Aorta (tissue), 5 donors: ENCODE results near the gene FLYWCH1. TPM values are rescaled to one million over a fixed set of nuclear protein-coding genes. Genes with fewer than 3 reads are reported as not detected.

Experiments
- ATAC-seq: fragments of 200-7000 bp; cut with Tn5 transposase; one replicate; pipeline ENCODE4 v1.9.1; 2022; ENCODE audit warnings: moderate library complexity; ENCODE audit not compliant: low FRiP score
- DNase-seq, 2 donors: peaks; one replicate each; pipeline ENCODE4 v3.0.0-alpha.2; 2020
- H3K27ac ChIP-seq, 2 donors: one replicate each; pipeline ENCODE4 v1.5.1; 2013; ENCODE audit warnings: low read length in 2 of 2, mild to moderate bottlenecking in 2 of 2, moderate library complexity in 2 of 2, control low read depth in 1 of 2, inconsistent platforms in 1 of 2, low read depth in 1 of 2
- H3K27me3 ChIP-seq, 2 donors: one replicate each; pipeline ENCODE4 v1.6.1; 2013; ENCODE audit warnings: control low read depth in 1 of 2, low read length in 1 of 2, mild to moderate bottlenecking in 1 of 2, moderate library complexity in 1 of 2; ENCODE audit not compliant: insufficient read depth in 2 of 2, control insufficient read depth in 1 of 2
- H3K36me3 ChIP-seq, 2 donors: one replicate each; pipeline ENCODE4 v1.6.1; 2013; ENCODE audit warnings: control low read depth in 1 of 2, low read length in 1 of 2, mild to moderate bottlenecking in 1 of 2; ENCODE audit not compliant: insufficient read depth in 2 of 2, control insufficient read depth in 1 of 2
- H3K4me1 ChIP-seq, 2 donors: one replicate each; pipeline ENCODE4 v1.6.1; 2013; ENCODE audit warnings: low read length in 2 of 2, control low read depth in 1 of 2, mild to moderate bottlenecking in 1 of 2, moderate library complexity in 1 of 2; ENCODE audit not compliant: insufficient read depth in 2 of 2, control insufficient read depth in 1 of 2
- H3K4me3 ChIP-seq, 2 donors: one replicate each; pipeline ENCODE4 v1.5.1; 2013; ENCODE audit warnings: low read length in 2 of 2, control low read depth in 1 of 2, mild to moderate bottlenecking in 1 of 2
- H3K9me3 ChIP-seq: one replicate; pipeline ENCODE4 v1.6.1; 2013; ENCODE audit warnings: mild to moderate bottlenecking, low read length; ENCODE audit not compliant: control insufficient read depth
- WGBS, 2 donors: extraction: QIAGEN DNeasy Blood & Tissue Kit; methylation state at CpG; one replicate each; pipeline ENCODE4 v1.1.7; 2013; 5-methylcytosine and 5-hydroxymethylcytosine counted together
- intact Hi-C, 2 donors: fragments of 100-400 bp; cut with DNase I; formaldehyde crosslinking; loops; one replicate each; pipeline versions ENCODE4 v1.14.2 to v1.15.0; 2022
- polyA plus RNA-seq, 2 donors: library from polyadenylated mRNA; stranded (reverse); fragments of 200-250 nt; gene quantifications; one replicate each; pipeline ENCODE4 v1.2.3, GENCODE V29; 2013
- total RNA-seq, 2 donors: library from RNA; stranded (reverse); fragmentation: NEBNext Ultra II Directional; extraction: Animal tissue kit (Norgen Biotek cat#: 25700); gene quantifications; one replicate each; pipeline ENCODE4 v1.2.1, GENCODE V29; 2021
- donor health status: healthy with polysubstance abuse.
- donor health status: Bipolar disorder and iron deficiency.
- donor health status: DM: no; HTN: no; CAD: no.
- donor health status: DM: no; HTN: no; CAD: no.
- donor health status: DM: yes; HTN: yes; CAD: no.

Gene FLYWCH1
- total and polyA plus RNA-seq, 4 donors: 24.2 to 103 (median 56.5) TPM

DNA sequence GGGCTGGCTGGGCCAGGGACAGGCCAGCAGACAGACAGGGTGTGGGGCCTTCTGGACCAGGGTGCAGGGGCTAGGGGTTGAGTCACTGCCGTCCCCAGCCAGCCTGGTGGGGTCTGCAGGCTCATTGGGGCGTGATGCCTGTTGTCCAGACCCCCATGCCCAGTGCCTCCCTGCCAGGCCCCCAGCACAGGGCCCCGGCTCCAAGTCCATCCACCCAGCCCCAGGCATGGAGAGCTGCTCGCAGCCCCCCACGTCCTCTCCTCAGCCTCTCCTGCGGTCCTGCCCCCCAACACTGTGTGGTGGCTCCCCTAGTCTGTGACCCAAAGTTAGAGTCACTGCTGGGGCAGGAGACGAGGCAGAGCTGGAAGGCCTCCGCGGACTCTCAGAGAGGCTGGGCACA lies 75.6 kb downstream of the FLYWCH1 start:
- ATAC-seq (no peak), DNase-seq (no peak)
- H3K9me3 ChIP-seq: no peaks in the 10 kb centered on the region
- H3K27me3 ChIP-seq: no peaks in the 10 kb centered on the region
- WGBS, 2 donors: 91 to 92% methylated on average over 9 of the region's 9 CpGs
- H3K27ac ChIP-seq: no peak overlapping the region
- no peaks in the 10 kb centered on the region for H3K4me1 ChIP-seq
- intact Hi-C loops: no loop called here
- no peaks in the 10 kb centered on the region for H3K36me3 ChIP-seq
- no peak overlapping the region for H3K4me3 ChIP-seq

DNA sequence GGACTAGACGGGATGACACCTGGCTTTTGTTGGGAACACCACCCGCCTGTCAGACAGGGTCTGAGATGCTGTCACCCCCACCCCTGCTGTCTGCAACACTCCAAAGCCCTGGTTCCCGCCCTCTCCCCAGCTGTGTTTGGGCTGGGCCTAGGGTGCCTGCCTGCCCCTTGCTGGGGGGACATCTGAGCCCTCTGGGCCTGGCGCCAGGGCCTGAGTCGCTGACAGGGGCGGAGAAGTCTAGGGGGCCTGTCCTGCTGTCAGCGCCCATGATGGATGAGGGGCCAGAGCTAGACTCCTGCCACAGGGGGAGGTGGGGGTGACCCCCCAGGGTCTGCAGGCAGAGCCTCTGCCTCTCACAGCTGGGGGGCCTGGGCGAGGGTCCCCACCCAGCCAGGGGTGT lies 76.1 kb downstream of the FLYWCH1 start:
- H3K27me3 ChIP-seq: no peaks in the 10 kb centered on the region
- intact Hi-C loops: no loop called here
- H3K4me3 ChIP-seq: no peak overlapping the region
- no peaks in the 10 kb centered on the region for H3K36me3 ChIP-seq
- ATAC-seq (no peak), DNase-seq (no peak)
- WGBS, 2 donors: 75 to 77% methylated on average over 8 of the region's 8 CpGs
- H3K27ac ChIP-seq: no peak overlapping the region
- H3K4me1 ChIP-seq: no peaks in the 10 kb centered on the region
- no peaks in the 10 kb centered on the region for H3K9me3 ChIP-seq

DNA sequence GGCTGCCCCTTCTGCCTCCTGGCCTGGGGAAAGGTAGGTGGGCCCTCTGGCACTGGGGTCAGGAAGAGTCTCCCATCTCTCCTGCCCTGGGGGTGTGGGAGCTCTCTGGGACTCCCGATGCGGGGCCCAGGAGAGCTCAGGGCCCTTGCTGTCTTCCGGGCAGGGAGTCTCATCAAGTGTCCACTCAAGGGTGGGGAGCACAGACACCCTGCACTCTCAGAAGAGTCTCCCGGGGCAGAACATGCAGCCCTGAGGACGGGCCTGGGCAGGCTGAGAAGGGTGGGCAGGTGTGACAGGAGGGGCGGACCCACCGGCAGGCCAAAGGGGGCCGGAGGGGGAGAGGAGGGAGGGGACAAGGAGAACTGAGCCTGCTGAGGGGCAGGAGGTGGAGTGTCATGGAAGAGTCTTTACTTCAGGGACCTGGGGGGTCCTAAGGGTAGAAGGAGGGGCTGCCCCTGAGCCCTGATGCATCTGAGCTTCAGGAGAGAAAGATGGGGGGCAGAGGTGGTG lies 76.9 kb downstream of the FLYWCH1 start:
- WGBS, 2 donors: 71 to 75% methylated on average over 8 of the region's 8 CpGs

DNA sequence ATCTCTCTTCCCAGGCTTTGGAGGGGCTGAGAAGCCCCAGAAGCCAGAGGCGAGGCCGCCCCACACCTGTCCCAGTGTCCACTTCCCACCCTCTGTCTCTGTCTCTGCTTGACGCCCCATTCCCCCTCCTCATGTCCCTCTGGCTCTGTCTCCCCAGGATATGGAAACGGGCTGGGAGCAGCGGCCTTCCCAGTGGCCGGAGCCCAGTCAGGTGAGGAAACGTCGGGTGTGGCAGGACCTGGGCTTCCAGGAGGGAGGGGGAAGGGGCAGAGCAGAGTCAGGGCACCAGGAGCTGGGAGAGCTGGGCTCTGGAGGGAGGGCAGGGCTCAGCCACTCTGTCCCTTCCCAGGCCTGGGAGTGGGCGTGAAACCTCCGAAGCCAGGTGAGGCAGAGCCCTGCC lies 79.2 kb downstream of the FLYWCH1 start:
- no peak overlapping the region for H3K27ac ChIP-seq
- no peaks in the 10 kb centered on the region for H3K27me3 ChIP-seq
- H3K36me3 ChIP-seq: no peaks in the 10 kb centered on the region
- H3K4me1 ChIP-seq: no peaks in the 10 kb centered on the region
- 71 to 74% methylated on average over 9 to 10 of the region's 10 CpGs for WGBS, 2 donors
- DNase-seq (no peak), ATAC-seq (no peak)
- intact Hi-C loops: no loop called here
- no peak overlapping the region for H3K4me3 ChIP-seq
- H3K9me3 ChIP-seq: no peaks in the 10 kb centered on the region

More for the DNA sequence above, 76.9 kb downstream of the FLYWCH1 start:
- Histone ChIP-seq H3K36me3 (no peaks in the 10 kb centered on the region), H3K4me3 (no peak overlapping the region), H3K9me3 (no peaks in the 10 kb centered on the region), H3K27me3 (no peaks in the 10 kb centered on the region), H3K4me1 (no peaks in the 10 kb centered on the region), H3K27ac (no peak overlapping the region)
- DNase-seq (no peak), ATAC-seq (no peak)
- intact Hi-C loops: no loop called here

DNA sequence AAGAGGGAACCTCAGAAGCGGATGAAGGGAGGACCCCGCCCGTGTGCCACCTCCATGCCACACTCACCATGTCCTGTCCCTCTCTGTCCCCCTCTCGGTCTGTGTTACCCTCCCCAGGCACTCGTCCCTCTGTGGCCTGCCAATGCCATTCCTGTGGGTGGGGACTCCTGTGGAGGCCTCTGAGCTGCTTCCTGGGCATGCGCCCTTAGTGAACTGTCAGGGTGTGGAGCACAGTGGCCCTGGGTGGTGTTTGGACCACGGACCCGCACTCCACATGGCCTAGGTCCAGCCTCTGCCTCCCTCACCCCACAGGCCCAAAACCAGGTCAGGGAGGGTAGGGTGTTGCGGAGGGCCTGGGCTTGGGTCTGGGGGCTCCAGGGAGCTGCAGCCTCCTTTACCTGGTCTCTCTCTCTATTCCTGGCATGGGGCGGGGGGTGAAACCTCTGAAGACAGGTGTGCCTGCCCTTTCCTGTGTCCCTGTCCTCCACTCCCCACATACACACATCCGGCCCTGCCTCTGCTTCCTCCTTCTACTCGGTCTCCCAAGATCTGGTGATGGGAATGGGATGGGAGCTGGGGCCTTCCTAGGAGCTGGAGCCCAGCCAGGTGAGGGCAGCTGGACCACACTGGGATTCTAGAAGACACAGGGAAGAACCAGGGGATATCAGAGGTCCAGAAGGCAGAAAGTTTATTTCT lies 80.0 kb downstream of the FLYWCH1 start:
- DNase-seq (no peak), ATAC-seq (no peak)
- 90 to 92% methylated on average over 12 of the region's 12 CpGs for WGBS, 2 donors
- intact Hi-C loops: no loop called here
- Histone ChIP-seq H3K4me3 (no peak overlapping the region), H3K4me1 (no peaks in the 10 kb centered on the region), H3K27ac (no peak overlapping the region), H3K9me3 (no peaks in the 10 kb centered on the region), H3K36me3 (no peaks in the 10 kb centered on the region), H3K27me3 (no peaks in the 10 kb centered on the region)

DNA sequence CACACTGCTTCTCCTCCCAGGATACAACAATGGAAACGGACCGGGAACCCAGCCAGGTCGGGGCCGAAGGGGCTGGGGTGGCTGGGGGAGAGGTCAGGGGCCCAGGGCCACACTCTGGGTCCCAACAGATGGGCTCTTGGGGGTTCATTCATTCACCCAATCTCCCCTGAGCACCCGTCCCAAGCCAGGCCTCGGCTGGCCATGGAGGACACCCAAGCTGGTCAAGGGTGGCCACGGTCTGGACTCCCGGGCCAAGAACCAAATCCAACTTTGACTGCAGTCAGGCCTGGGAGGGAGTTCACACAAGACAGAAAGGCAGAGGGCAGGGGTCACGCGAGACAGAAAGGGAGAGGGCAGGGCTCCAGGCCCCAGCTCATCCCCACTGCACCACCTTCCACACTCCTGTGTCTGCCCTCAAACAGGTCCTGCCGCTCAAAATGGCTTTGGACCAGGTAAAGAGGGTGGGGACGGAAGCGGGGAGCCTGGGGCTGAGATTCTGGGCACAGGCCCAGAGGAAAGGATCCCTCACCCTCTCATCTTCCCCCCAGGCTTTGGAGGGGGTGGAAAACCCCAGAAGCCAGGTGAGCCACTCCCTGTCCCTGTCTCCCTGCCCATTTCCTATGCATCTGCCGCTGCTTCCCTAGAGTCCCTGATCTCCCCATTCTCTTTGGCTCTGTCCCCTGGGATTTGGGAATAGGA lies 80.8 kb downstream of the FLYWCH1 start:
- no peaks in the 10 kb centered on the region for H3K27me3 ChIP-seq
- H3K4me3 ChIP-seq: no peak overlapping the region
- H3K9me3 ChIP-seq: no peaks in the 10 kb centered on the region
- H3K27ac ChIP-seq: no peak overlapping the region
- H3K4me1 ChIP-seq: no peaks in the 10 kb centered on the region
- ATAC-seq: no peak
- 88 to 92% methylated on average over 14 of the region's 14 CpGs for WGBS, 2 donors
- DNase-seq: no peak
- no peaks in the 10 kb centered on the region for H3K36me3 ChIP-seq
- intact Hi-C loops: no loop called here

DNA sequence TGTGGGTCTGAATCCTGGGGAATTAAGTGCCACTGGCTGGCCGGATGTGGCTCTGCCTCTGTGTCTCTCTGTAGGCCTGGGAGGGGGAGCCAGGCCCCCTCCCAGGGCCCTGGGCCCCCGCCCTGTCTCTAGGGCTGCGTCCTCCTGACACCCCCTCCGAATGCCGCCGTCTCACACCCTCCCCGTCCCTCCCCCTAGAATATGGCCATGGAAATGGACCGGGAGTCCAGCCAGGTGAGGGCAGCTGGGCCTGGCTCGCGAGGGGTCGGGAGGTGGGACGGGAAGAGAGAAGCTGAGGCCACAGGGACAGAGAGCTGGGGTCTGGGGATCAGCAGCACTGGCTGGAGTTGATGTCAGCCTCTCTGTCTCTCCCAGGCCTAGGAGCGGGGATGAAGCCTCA lies 84.6 kb downstream of the FLYWCH1 start:
- 74 to 81% methylated on average over 13 of the region's 13 CpGs for WGBS, 2 donors
- Histone ChIP-seq H3K27me3 (no peaks in the 10 kb centered on the region), H3K4me3 (no peak overlapping the region), H3K9me3 (no peaks in the 10 kb centered on the region), H3K4me1 (no peaks in the 10 kb centered on the region), H3K27ac (no peak overlapping the region), H3K36me3 (no peaks in the 10 kb centered on the region)
- no peak for ATAC-seq
- intact Hi-C loops: no loop called here
- no peak for DNase-seq

DNA sequence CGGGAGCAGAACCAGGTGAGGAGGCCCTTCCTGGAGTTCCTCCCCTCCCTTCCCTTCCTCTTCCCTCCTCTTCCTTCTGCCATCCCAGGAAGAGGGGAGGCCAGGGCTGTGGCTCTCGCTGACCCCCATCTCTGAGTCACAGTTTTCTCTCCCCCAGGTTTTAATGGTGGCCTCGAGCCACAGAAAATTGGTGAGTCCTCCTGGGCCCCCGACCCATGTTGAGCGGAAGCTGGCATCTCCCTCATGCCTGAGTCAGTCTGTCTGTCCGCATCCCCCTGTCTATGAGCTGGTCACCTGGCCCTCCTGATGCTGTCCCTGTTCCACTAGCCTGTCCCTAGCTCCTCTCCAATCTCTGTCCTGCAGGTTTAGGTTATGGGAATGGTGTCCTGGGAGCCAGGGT lies 88.2 kb downstream of the FLYWCH1 start:
- ATAC-seq: no peak
- Histone ChIP-seq H3K36me3 (no peaks in the 10 kb centered on the region), H3K27ac (no peak overlapping the region), H3K27me3 (no peaks in the 10 kb centered on the region), H3K9me3 (no peaks in the 10 kb centered on the region), H3K4me3 (no peak overlapping the region), H3K4me1 (no peaks in the 10 kb centered on the region)
- intact Hi-C loops: no loop called here
- WGBS, 2 donors: 88 to 91% methylated on average over 5 to 6 of the region's 6 CpGs
- no peak for DNase-seq

DNA sequence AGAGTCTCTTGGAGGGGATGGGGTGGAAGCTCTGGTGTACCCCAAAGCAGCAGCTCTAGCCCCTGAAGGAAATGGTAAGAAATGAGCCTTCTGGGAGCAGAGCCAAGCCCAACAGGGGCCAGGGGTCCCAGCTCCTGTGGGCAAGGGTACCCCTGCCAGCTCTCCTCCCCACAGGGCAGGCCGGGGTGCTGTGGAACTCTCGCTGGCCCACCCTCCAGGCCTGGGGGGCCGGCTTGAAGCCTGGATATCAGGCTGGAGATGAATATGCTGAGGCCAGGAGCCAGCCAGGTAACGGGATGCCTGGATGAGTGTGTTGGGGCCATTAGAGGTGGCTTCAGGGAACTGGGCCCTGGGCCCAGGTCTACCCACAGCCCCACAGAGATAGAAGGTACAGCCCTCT lies 88.8 kb downstream of the FLYWCH1 start:
- no peak overlapping the region for H3K4me3 ChIP-seq
- no peaks in the 10 kb centered on the region for H3K4me1 ChIP-seq
- H3K36me3 ChIP-seq: no peaks in the 10 kb centered on the region
- no peaks in the 10 kb centered on the region for H3K27me3 ChIP-seq
- DNase-seq (no peak), ATAC-seq (no peak)
- no peak overlapping the region for H3K27ac ChIP-seq
- intact Hi-C loops: no loop called here
- 80 to 89% methylated on average over 4 of the region's 4 CpGs for WGBS, 2 donors
- H3K9me3 ChIP-seq: no peaks in the 10 kb centered on the region
